IMR-90 (cell line): ENCODE data around the gene TNRC6A. TPM values are rescaled to one million over a fixed set of nuclear protein-coding genes. Genes with fewer than 3 reads are reported as not detected.
"Not testable (repeated sequence)": the region's sequence is repeated elsewhere in the genome, so short reads cannot be mapped to it uniquely, and the experiment has no call there.

Source experiments
- ATAC-seq: fragments of 200-7000 bp; cut with Tn5 transposase; 2 replicates; pipeline ENCODE4 v1.9.1; 2020; ENCODE audit warnings: low read depth, mild to moderate bottlenecking, moderate library complexity
- BruUV-seq: library from RNA; stranded (reverse); fragments of 400-500 nt; replicated peaks from 2 replicates; lab custom pipeline; 2021; lab: Mats Ljungman, UMichigan
- CTCF ChIA-PET: fragments of 300-600 bp; formaldehyde crosslinking; extraction: SDS; loops from one replicate; lab custom pipeline; 2021; ENCODE audit warnings: antibody characterized with exemption; lab: Yijun Ruan, JAX
- POLR2A ChIA-PET: fragments of 300-600 bp; sonication (Branson Sonifier 250); formaldehyde crosslinking; loops from one replicate; lab custom pipeline; 2022; ENCODE audit warnings: antibody characterized with exemption; ENCODE audit not compliant: unreplicated experiment; lab: Charles Lee
- DNase-seq: peaks from one replicate; pipeline ENCODE4 v3.0.0; 2013
- H2AFZ ChIP-seq: replicated peaks from 2 replicates; pipeline ENCODE3; 2013; ENCODE audit warnings: low read length, mild to moderate bottlenecking; ENCODE audit not compliant: poor library complexity
- H2AK5ac ChIP-seq: 2 replicates; pipeline ENCODE4 v1.6.1; 2013; ENCODE audit warnings: low read depth, low read length, inconsistent platforms
- H2AK9ac ChIP-seq: replicated peaks from 2 replicates; pipeline ENCODE3; 2013; ENCODE audit warnings: mild to moderate bottlenecking, low read depth, low read length, moderate library complexity; ENCODE audit not compliant: poor library complexity
- H2BK120ac ChIP-seq: 2 replicates; pipeline ENCODE4 v1.6.1; 2013; ENCODE audit warnings: low read depth, low read length, inconsistent platforms
- H2BK15ac ChIP-seq: 3 replicates; pipeline ENCODE4 v1.6.1; 2013; ENCODE audit warnings: low read depth, low read length, inconsistent platforms
- H2BK20ac ChIP-seq: 2 replicates; pipeline ENCODE4 v1.6.1; 2013; ENCODE audit warnings: low read depth, mild to moderate bottlenecking, inconsistent platforms, low read length, moderate library complexity
- H2BK5ac ChIP-seq: 2 replicates; pipeline ENCODE4 v1.6.1; 2013; ENCODE audit warnings: mild to moderate bottlenecking, low read depth, low read length, inconsistent platforms; ENCODE audit not compliant: poor library complexity, severe bottlenecking
- H3K14ac ChIP-seq: replicated peaks from 2 replicates; pipeline ENCODE4 v1.6.1; 2013; ENCODE audit warnings: low read depth, low read length, inconsistent platforms
- H3K18ac ChIP-seq: 2 replicates; pipeline ENCODE4 v1.6.1; 2013; ENCODE audit warnings: low read depth, low read length, control low read depth
- H3K23ac ChIP-seq: 2 replicates; pipeline ENCODE4 v1.6.1; 2013; ENCODE audit warnings: low read depth, low read length, inconsistent platforms
- H3K27ac ChIP-seq: 2 replicates; pipeline ENCODE4 v1.5.1; 2013; ENCODE audit warnings: mild to moderate bottlenecking, control low read depth, low read length; ENCODE audit not compliant: insufficient read depth
- H3K27me3 ChIP-seq: 2 replicates; pipeline ENCODE4 v1.6.1; 2013; ENCODE audit warnings: low read length; ENCODE audit not compliant: control insufficient read depth, insufficient read depth
- H3K36me3 ChIP-seq: 2 replicates; pipeline ENCODE4 v1.6.1; 2013; ENCODE audit warnings: low read length, mixed read lengths; ENCODE audit not compliant: control insufficient read depth, insufficient read depth
- H3K4ac ChIP-seq: 2 replicates; pipeline ENCODE4 v1.6.1; 2013; ENCODE audit warnings: low read depth, low read length, inconsistent platforms
- H3K4me1 ChIP-seq: 2 replicates; pipeline ENCODE4 v1.6.1; 2013; ENCODE audit warnings: low read length, mixed read lengths; ENCODE audit not compliant: control insufficient read depth, insufficient read depth
- H3K4me2 ChIP-seq: 2 replicates; pipeline ENCODE4 v1.6.1; 2013; ENCODE audit warnings: low read depth, mild to moderate bottlenecking, control low read depth, low read length, moderate library complexity
- H3K4me3 ChIP-seq: 2 replicates; pipeline ENCODE4 v1.5.1; 2013; ENCODE audit warnings: low read depth, mild to moderate bottlenecking, control low read depth, low read length, moderate library complexity; ENCODE audit not compliant: insufficient read depth
- H3K56ac ChIP-seq: 2 replicates; pipeline ENCODE4 v1.6.1; 2013; ENCODE audit warnings: low read length, inconsistent platforms; ENCODE audit not compliant: insufficient read depth; ENCODE audit errors: extremely low read depth
- H3K79me1 ChIP-seq, 2 experiments: 2 replicates each; pipeline ENCODE4 v1.6.1; 2013; ENCODE audit warnings: low read length in 2 of 2, inconsistent platforms in 1 of 2, low read depth in 1 of 2
- H3K9ac ChIP-seq: 2 replicates; pipeline ENCODE4 v1.6.1; 2013; ENCODE audit warnings: low read depth, low read length, control low read depth
- H3K9me1 ChIP-seq: 2 replicates; pipeline ENCODE4 v1.6.1; 2013; ENCODE audit warnings: low read length, inconsistent platforms; ENCODE audit not compliant: insufficient read depth
- H3K9me3 ChIP-seq: 2 replicates; pipeline ENCODE4 v1.6.1; 2013; ENCODE audit warnings: low read length; ENCODE audit not compliant: control insufficient read depth, insufficient read depth
- H4K20me1 ChIP-seq: 2 replicates; pipeline ENCODE4 v1.6.1; 2013; ENCODE audit warnings: low read length, inconsistent platforms; ENCODE audit not compliant: insufficient read depth
- H4K5ac ChIP-seq: 2 replicates; pipeline ENCODE4 v1.6.1; 2013; ENCODE audit warnings: mild to moderate bottlenecking, low read depth, low read length, control low read depth
- H4K8ac ChIP-seq, 2 experiments: 2 replicates each; pipeline ENCODE4 v1.6.1; 2013; ENCODE audit warnings: low read depth in 2 of 2, low read length in 2 of 2, control low read depth in 1 of 2, inconsistent platforms in 1 of 2
- H4K91ac ChIP-seq: 2 replicates; pipeline ENCODE4 v1.6.1; 2013; ENCODE audit warnings: low read depth, low read length, inconsistent platforms; ENCODE audit not compliant: insufficient read depth
- WGBS, 2 experiments: methylation state at CpG; one replicate each; pipeline versions ENCODE4 v1.1.5 to v1.1.7; 2013; ENCODE audit warnings: missing lambda C conversion rate in 2 of 2; ENCODE audit not compliant: insufficient read length in 1 of 2; ENCODE audit errors: extremely low coverage in 2 of 2; 5-methylcytosine and 5-hydroxymethylcytosine counted together
- dilution Hi-C: fragments of 300-500 bp; cut with HindIII; formaldehyde crosslinking; loops from one replicate; pipeline ENCODE4 v1.14.3; 2018; ENCODE audit warnings: low sequenced_read_pairs; ENCODE audit not compliant: unreplicated experiment
- in situ Hi-C: fragments of 300-500 bp; cut with MboI; formaldehyde crosslinking; loops from 3 replicates; pipeline ENCODE4 v1.14.3; 2019; ENCODE audit warnings: low sequenced_read_pairs, inconsistent platforms, mixed read lengths
- intact Hi-C: fragments of 100-400 bp; cut with micrococcal nuclease; formaldehyde crosslinking; loops from 2 replicates; pipeline ENCODE4 v1.10.0; 2022
- polyA plus RNA-seq, 3 experiments: library from polyadenylated mRNA; depleted of rRNA; stranded (reverse); fragments of >200 nt; gene quantifications; 2 replicates each; pipeline ENCODE4 v1.2.3, GENCODE V29; 2012; ENCODE audit warnings: low replicate concordance in 1 of 3
- total RNA-seq: library from RNA; depleted of rRNA; stranded (reverse); fragments of >200 nt; gene quantifications from 2 replicates; pipeline ENCODE4 v1.2.3, GENCODE V29; 2012

TNRC6A gene
- total and polyA plus RNA-seq, 2 of the 4 experiments (the other 2 are of a cell fraction), result 32.4 to 42.3 TPM

DNA sequence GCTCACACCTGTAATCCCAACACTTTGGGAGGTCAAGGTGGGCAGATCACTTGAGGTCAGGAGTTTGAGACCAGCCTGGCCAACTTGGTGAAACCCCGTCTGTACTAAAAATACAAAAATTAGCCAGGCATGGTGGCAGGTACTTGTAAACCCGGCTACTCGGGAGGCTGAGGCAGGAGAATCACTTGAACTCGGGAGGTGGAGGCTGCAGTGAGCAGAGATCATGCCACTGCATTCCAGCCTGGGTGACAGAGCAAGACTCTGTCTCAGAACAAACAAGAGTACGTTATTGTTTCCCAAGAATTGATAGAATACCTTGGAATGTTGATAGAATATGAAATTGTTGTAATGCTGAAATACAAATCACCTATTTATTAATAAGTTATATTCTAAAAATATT, 20.4 kb downstream of the TNRC6A start:
- H2AFZ ChIP-seq, H3K36me3 ChIP-seq, H3K14ac ChIP-seq, BruUV-seq, H2BK120ac ChIP-seq, POLR2A ChIA-PET, H3K18ac ChIP-seq, H3K4ac ChIP-seq, H3K56ac ChIP-seq, H4K8ac ChIP-seq, ATAC-seq, H4K91ac ChIP-seq, H3K9me3 ChIP-seq, H3K23ac ChIP-seq, H2AK9ac ChIP-seq, H3K4me3 ChIP-seq, intact Hi-C loops, H3K9ac ChIP-seq, H2BK5ac ChIP-seq, H4K5ac ChIP-seq, H2AK5ac ChIP-seq, H3K4me2 ChIP-seq, H2BK15ac ChIP-seq, H3K27ac ChIP-seq, H3K27me3 ChIP-seq, dilution Hi-C loops, in situ Hi-C loops, H2BK20ac ChIP-seq, DNase-seq: not testable (repeated sequence)
- H3K79me1 ChIP-seq, result peaks cover 27 to 83% of the 10 kb centered on the region in 2 experiments
- H3K4me1 ChIP-seq, result peaks cover 21% of the 10 kb centered on the region
- H4K20me1 ChIP-seq, result peaks cover 86% of the 10 kb centered on the region
- 100% methylated on average over 3 of the region's 5 CpGs; no CpG with 5 or more reads in 1 of the 2 experiments for WGBS, 2 experiments
- H3K9me1 ChIP-seq, result peaks cover 18% of the 10 kb centered on the region
- CTCF ChIA-PET, result interaction anchor here (0.5 to 0.6 kb wide), 2 partner anchors 148 to 220 kb away, joined by 5 to 8 read pairs; no protein-coding TSS in a partner anchor
